Subcutaneous adipose tissue (tissue), 4 donors: ENCODE results near the gene DLX4. TPM values are rescaled to one million over a fixed set of nuclear protein-coding genes. Genes with fewer than 3 reads are reported as not detected.

Source experiments
- CTCF ChIP-seq: fragments of 450-650 bp; IDR thresholded peaks from one replicate; pipeline ENCODE4 v1.5.1; 2016; ENCODE audit warnings: low read depth, mild to moderate bottlenecking, control low read depth, antibody characterized with exemption, moderate library complexity
- total RNA-seq, 4 donors: library from RNA; depleted of rRNA; stranded (reverse); fragments of >200 nt; gene quantifications; one replicate each; pipeline ENCODE4 v1.1.0, GENCODE V29; 2016

Gene DLX4
- total RNA-seq, 4 donors from 2014 or later = 0.34 to 1.3 TPM; not detected in 2

- no peak for TF ChIP-seq CTCF
Measured at GRCh38 chr17:49969795-49970389, 902 bp downstream of the DLX4 start.

- TF ChIP-seq CTCF = no peak
Measured at GRCh38 chr17:49970498-49970897, 1.5 kb downstream of the DLX4 start.

- TF ChIP-seq CTCF = no peak
Measured at GRCh38 chr17:49971199-49971847, 2.3 kb downstream of the DLX4 start.

GRCh38 chr17:49971848-49972485 lies 3.0 kb downstream of the DLX4 start:
- no peak for TF ChIP-seq CTCF

GRCh38 chr17:49972486-49973270 lies 3.7 kb downstream of the DLX4 start:
- no peak for TF ChIP-seq CTCF

- TF ChIP-seq CTCF = no peak
Measured at GRCh38 chr17:49973271-49973615, 4.3 kb downstream of the DLX4 start.

GRCh38 chr17:49975531-49975930 lies 6.5 kb downstream of the DLX4 start:
- no peak for TF ChIP-seq CTCF
